ENCODE data around the gene VASP.

Gene VASP

GRCh38 chr19:45560038-45560437, 52.8 kb downstream of the VASP start:
- Histone ChIP-seq H3K79me2 (ENCODE audit: insufficient read depth, low read length) (peaks cover 5% of the 10 kb centered on the region; the same call in 1 of the 2 replicates), H3F3A (ENCODE audit: low read depth) (no peaks in the 10 kb centered on the region), H3K4me1 (ENCODE audit: insufficient read depth, low read length, poor library complexity, severe bottlenecking) (no peaks in the 10 kb centered on the region), H3K9me3 (ENCODE audit: insufficient read depth, low read depth, low read length) (no peaks in the 10 kb centered on the region), H3K27me3 (ENCODE audit: insufficient read depth, low read length, poor library complexity, severe bottlenecking) (no peaks in the 10 kb centered on the region), H3K9me2 (replicated peaks; ENCODE audit: low read depth, low read length) (no peaks in the 10 kb centered on the region), H3K36me3 (ENCODE audit: insufficient read depth, low read length) (no peaks in the 10 kb centered on the region), H3K9ac (ENCODE audit: low read depth, low read length, poor library complexity, severe bottlenecking) (no peak overlapping the region), H2AFZ (ENCODE audit: low read length) (no peak overlapping the region), H3K4me3 (ENCODE audit: low read length, poor library complexity, severe bottlenecking) (no peak overlapping the region), H4K20me1 (ENCODE audit: insufficient read depth, low read length, poor library complexity, severe bottlenecking) (peaks cover 6% of the 10 kb centered on the region), H3K4me2 (ENCODE audit: low read depth, low read length, poor library complexity, severe bottlenecking) (no peak overlapping the region)
- TF ChIP-seq EZH2phosphoT487 (IDR thresholded peaks at IDR 0.05; ENCODE audit: borderline replicate concordance) (no peak), CTCF (conservative IDR thresholded peaks at IDR 0.05; ENCODE audit: low read length) (no peak)

GRCh38 chr19:45560686-45561085, 53.4 kb downstream of the VASP start:
- Histone ChIP-seq H3K4me1 (ENCODE audit: insufficient read depth, low read length, poor library complexity, severe bottlenecking) (no peaks in the 10 kb centered on the region), H4K20me1 (ENCODE audit: insufficient read depth, low read length, poor library complexity, severe bottlenecking) (peaks cover 6% of the 10 kb centered on the region), H3K79me2 (ENCODE audit: insufficient read depth, low read length) (peaks cover 5% of the 10 kb centered on the region; the same call in 1 of the 2 replicates), H3K4me2 (ENCODE audit: low read depth, low read length, poor library complexity, severe bottlenecking) (no peak overlapping the region), H3F3A (ENCODE audit: low read depth) (no peaks in the 10 kb centered on the region), H3K4me3 (ENCODE audit: low read length, poor library complexity, severe bottlenecking) (no peak overlapping the region), H3K9ac (ENCODE audit: low read depth, low read length, poor library complexity, severe bottlenecking) (no peak overlapping the region), H2AFZ (ENCODE audit: low read length) (no peak overlapping the region), H3K36me3 (ENCODE audit: insufficient read depth, low read length) (no peaks in the 10 kb centered on the region), H3K27me3 (ENCODE audit: insufficient read depth, low read length, poor library complexity, severe bottlenecking) (no peaks in the 10 kb centered on the region), H3K9me2 (replicated peaks; ENCODE audit: low read depth, low read length) (no peaks in the 10 kb centered on the region), H3K9me3 (ENCODE audit: insufficient read depth, low read depth, low read length) (no peaks in the 10 kb centered on the region)
- no peak for TF ChIP-seq CTCF (conservative IDR thresholded peaks at IDR 0.05; ENCODE audit: low read length)
- TF ChIP-seq EZH2phosphoT487 (IDR thresholded peaks at IDR 0.05; ENCODE audit: borderline replicate concordance), result no peak

- no peak overlapping the region for H3K9ac ChIP-seq (ENCODE audit: low read depth, low read length, poor library complexity, severe bottlenecking)
- H3K9me2 ChIP-seq (replicated peaks; ENCODE audit: low read depth, low read length), result no peaks in the 10 kb centered on the region
- H3F3A ChIP-seq (ENCODE audit: low read depth), result no peaks in the 10 kb centered on the region
- no peak overlapping the region for H2AFZ ChIP-seq (ENCODE audit: low read length)
- H3K4me3 ChIP-seq (ENCODE audit: low read length, poor library complexity, severe bottlenecking), result no peak overlapping the region
- no peaks in the 10 kb centered on the region for H3K27me3 ChIP-seq (ENCODE audit: insufficient read depth, low read length, poor library complexity, severe bottlenecking)
- H3K36me3 ChIP-seq (ENCODE audit: insufficient read depth, low read length), result no peaks in the 10 kb centered on the region
- H3K4me2 ChIP-seq (ENCODE audit: low read depth, low read length, poor library complexity, severe bottlenecking), result no peak overlapping the region
- peaks cover 5% of the 10 kb centered on the region for H4K20me1 ChIP-seq (ENCODE audit: insufficient read depth, low read length, poor library complexity, severe bottlenecking)
- TF ChIP-seq CTCF (conservative IDR thresholded peaks at IDR 0.05; ENCODE audit: low read length), result no peak
- no peak for TF ChIP-seq EZH2phosphoT487 (IDR thresholded peaks at IDR 0.05; ENCODE audit: borderline replicate concordance)
- H3K4me1 ChIP-seq (ENCODE audit: insufficient read depth, low read length, poor library complexity, severe bottlenecking), result no peaks in the 10 kb centered on the region
- peaks cover 5% of the 10 kb centered on the region; the same call in 1 of the 2 replicates for H3K79me2 ChIP-seq (ENCODE audit: insufficient read depth, low read length)
- no peaks in the 10 kb centered on the region for H3K9me3 ChIP-seq (ENCODE audit: insufficient read depth, low read depth, low read length)
Measured at GRCh38 chr19:45564131-45564780, 57.0 kb downstream of the VASP start.
